ENCODE data around the gene MMP11.

DNA sequence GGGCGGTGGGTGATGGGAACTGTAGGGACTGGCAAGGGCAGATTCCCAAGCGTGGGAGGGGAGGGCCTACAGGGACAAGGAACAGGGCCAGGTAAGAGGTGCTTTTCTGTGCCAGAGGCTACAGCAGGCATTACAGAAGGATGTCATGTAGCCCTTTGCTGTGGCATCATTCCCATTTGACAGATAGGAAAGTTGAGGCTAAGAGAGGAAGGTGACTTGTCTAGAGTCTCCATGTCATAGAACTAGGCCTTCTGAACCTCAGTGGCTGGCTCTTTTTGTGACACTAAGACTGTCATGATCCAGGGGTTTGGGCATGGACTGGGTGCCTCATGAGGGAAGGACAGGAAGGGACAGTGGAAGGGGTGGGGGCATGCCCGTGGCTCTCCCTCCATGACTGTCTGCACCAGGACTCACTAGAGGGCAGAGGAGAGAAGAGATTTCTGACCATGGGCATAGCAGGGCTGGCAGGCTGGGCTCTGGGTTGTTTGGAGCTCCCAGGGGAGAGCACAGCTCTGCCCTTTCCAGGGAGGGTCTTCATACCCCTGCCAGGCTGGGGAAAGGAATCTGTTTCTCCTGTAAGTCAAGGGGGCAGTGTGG, 3.2 kb downstream of the MMP11 start:
- TF ChIP-seq, protein P1, sequence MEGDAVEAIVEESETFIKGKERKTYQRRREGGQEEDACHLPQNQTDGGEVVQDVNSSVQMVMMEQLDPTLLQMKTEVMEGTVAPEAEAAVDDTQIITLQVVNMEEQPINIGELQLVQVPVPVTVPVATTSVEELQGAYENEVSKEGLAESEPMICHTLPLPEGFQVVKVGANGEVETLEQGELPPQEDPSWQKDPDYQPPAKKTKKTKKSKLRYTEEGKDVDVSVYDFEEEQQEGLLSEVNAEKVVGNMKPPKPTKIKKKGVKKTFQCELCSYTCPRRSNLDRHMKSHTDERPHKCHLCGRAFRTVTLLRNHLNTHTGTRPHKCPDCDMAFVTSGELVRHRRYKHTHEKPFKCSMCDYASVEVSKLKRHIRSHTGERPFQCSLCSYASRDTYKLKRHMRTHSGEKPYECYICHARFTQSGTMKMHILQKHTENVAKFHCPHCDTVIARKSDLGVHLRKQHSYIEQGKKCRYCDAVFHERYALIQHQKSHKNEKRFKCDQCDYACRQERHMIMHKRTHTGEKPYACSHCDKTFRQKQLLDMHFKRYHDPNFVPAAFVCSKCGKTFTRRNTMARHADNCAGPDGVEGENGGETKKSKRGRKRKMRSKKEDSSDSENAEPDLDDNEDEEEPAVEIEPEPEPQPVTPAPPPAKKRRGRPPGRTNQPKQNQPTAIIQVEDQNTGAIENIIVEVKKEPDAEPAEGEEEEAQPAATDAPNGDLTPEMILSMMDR (IDR thresholded peaks at IDR 0.05; ENCODE audit: insufficient read depth, low read length): no peak
- TF ChIP-seq REST (IDR thresholded peaks at IDR 0.05; ENCODE audit: insufficient replicate concordance, low read depth): no peak
- no peak for TF ChIP-seq SPI1 (IDR thresholded peaks at IDR 0.05; ENCODE audit: borderline replicate concordance, low read depth)
- no peak for TF ChIP-seq POLR2AphosphoS5 (IDR thresholded peaks at IDR 0.05; ENCODE audit: low read depth)
- TF ChIP-seq GABPA (IDR thresholded peaks at IDR 0.05; ENCODE audit: low read depth): no peak

Data from HL-60 (cell line).